C4-2B (cell line): Measurements from ENCODE around the gene CASD1.

Source experiments
- H3K27ac ChIP-seq: fragments of 450-650 bp; 2 replicates; pipeline ENCODE4 v1.5.1; 2017
- ZFX ChIP-seq: fragments of 450-650 bp; IDR thresholded peaks from 2 replicates; pipeline ENCODE4 v1.6.1; 2017
- TF ChIP-seq, protein P1 (sequence below): fragments of 450-650 bp; conservative IDR thresholded peaks from 2 replicates; pipeline ENCODE4 v1.5.1; 2017; ENCODE audit warnings: mild to moderate bottlenecking

The CASD1 gene

DNA sequence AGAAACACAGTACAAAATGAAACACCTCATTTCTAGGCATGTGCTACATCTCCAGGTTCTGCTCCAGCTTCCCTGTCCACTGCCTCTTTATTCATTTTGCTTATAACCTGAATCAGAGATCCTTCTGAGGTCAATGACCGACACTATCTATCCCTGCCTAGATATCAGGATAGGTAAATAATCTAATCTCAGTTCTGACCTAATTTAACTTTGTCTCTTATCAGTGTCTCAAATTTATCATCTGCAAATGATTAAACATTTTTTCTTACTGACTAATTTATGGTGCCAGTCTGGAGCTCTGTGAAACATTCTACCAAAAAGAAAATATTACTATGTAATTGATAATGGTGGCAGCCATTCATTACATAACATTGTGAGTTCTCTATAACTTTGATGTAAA, 85.3 kb downstream of the CASD1 start:
- TF ChIP-seq ZFX: no peak
- TF ChIP-seq, protein P1, sequence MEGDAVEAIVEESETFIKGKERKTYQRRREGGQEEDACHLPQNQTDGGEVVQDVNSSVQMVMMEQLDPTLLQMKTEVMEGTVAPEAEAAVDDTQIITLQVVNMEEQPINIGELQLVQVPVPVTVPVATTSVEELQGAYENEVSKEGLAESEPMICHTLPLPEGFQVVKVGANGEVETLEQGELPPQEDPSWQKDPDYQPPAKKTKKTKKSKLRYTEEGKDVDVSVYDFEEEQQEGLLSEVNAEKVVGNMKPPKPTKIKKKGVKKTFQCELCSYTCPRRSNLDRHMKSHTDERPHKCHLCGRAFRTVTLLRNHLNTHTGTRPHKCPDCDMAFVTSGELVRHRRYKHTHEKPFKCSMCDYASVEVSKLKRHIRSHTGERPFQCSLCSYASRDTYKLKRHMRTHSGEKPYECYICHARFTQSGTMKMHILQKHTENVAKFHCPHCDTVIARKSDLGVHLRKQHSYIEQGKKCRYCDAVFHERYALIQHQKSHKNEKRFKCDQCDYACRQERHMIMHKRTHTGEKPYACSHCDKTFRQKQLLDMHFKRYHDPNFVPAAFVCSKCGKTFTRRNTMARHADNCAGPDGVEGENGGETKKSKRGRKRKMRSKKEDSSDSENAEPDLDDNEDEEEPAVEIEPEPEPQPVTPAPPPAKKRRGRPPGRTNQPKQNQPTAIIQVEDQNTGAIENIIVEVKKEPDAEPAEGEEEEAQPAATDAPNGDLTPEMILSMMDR: no peak
- no peak overlapping the region for H3K27ac ChIP-seq

DNA sequence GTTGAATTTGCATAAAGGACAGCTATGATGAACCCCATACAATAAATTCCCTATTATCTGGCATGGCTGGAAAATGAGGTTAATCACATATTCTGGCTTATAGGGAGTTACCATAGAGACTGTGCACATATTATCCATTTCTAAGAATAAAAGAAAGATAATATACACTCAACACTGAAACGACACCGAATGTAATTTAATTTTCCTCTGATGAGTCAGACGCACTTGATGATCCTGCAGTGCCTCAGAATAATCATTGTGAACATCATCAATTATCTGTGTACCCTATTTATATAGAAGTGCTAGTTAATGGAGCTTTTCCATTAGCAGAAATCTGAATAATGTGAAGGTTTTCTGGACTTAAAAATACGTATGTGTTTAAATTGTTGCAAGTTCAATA, 86.1 kb downstream of the CASD1 start:
- TF ChIP-seq, protein P1: no peak
- no peak for TF ChIP-seq ZFX
- no peak overlapping the region for H3K27ac ChIP-seq

- no peak for TF ChIP-seq ZFX
- TF ChIP-seq, protein P1: no peak
- H3K27ac ChIP-seq: no peak overlapping the region
These were observed 90.7 kb downstream of the CASD1 start for GRCh38 chr7:94600267-94600666.

DNA sequence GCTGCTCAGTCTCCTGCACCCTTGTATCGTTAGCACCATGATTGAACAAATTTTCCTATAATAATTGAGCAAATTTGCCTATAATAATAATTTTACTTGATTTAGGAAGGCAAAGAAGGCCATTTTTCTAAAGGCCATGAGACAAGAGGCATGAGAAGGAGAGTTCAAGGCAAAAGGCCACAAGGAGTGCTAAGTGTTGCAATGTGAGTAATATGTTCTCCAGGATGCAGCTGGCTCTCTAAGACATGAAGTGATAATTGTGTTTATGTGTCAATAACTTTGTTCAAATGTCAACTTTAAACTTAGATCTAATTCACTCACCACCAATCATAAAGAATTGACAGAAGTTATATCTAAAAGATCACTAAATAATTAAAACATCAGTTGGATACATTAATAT, 92.6 kb downstream of the CASD1 start:
- H3K27ac ChIP-seq: no peak overlapping the region
- no peak for TF ChIP-seq ZFX
- TF ChIP-seq, protein P1: no peak

- no peak for TF ChIP-seq ZFX
- TF ChIP-seq, protein P1: no peak
- H3K27ac ChIP-seq: no peak overlapping the region
These were observed 95.4 kb downstream of the CASD1 start for GRCh38 chr7:94605031-94605430.
